GM19351 (cell line): ENCODE results near the gene GALNT14.
"Not testable (repeated sequence)": the region's sequence is repeated elsewhere in the genome, so short reads cannot be mapped to it uniquely, and the experiment has no call there.

Experiments
- ATAC-seq: cut with Tn5 transposase; IDR thresholded peaks from one replicate; pipeline ENCODE4 v1.9.1; 2021; ENCODE audit warnings: mild to moderate bottlenecking, moderate library complexity; ENCODE audit not compliant: unreplicated experiment

GALNT14 gene, protein sequence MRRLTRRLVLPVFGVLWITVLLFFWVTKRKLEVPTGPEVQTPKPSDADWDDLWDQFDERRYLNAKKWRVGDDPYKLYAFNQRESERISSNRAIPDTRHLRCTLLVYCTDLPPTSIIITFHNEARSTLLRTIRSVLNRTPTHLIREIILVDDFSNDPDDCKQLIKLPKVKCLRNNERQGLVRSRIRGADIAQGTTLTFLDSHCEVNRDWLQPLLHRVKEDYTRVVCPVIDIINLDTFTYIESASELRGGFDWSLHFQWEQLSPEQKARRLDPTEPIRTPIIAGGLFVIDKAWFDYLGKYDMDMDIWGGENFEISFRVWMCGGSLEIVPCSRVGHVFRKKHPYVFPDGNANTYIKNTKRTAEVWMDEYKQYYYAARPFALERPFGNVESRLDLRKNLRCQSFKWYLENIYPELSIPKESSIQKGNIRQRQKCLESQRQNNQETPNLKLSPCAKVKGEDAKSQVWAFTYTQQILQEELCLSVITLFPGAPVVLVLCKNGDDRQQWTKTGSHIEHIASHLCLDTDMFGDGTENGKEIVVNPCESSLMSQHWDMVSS

DNA sequence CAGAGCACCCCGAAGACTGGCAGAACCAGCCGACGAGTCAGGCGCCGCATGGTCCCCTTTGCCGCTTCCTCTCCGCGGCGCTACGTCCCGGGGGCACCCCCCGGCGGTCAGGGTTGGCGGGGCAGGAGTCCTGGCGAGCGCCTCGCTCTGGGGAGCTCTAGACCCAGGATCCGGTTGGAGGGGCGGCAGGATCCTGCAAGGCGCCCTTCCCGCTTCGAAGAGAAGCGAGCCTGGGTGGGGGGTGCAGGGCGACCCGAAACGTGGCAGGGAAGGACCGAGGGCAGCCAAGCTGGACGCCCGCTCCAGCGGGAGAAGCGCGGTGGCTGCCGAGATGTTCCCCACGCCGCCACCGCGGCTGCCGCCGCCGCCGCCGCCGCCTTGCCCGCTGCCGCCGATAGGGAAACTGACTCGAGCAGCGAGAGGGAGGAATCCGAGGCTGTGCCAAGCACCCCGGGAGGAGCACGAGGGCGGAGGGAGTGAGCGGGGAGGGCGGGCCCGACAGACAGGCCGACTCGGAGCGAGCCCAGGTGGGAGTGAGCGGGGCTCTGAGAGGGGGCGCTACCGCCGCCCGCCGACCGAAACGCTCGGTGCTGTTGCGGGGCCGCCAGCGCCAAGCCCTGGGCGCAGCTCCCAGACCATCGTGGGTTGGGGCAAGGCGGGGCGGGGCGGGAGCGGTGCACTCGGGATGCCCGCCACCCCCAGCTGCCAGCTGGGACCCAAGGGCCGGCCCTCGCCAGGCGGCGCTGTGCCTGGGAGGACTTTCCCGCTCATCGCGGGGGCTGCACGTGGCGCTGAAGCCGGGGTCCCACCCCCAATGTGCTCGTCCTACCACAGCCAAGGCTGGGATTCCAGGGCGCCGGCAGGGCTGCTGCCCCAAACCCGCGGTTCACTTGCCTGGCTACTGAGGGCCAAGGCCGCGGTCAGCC lies at the start of gene GALNT14:
GALNT14 (minus strand) TSS at position 404 of the 926 bp plus-strand sequence; CDS start at position 50, 354 bp downstream.
- ATAC-seq, result peak; percentile 72

DNA sequence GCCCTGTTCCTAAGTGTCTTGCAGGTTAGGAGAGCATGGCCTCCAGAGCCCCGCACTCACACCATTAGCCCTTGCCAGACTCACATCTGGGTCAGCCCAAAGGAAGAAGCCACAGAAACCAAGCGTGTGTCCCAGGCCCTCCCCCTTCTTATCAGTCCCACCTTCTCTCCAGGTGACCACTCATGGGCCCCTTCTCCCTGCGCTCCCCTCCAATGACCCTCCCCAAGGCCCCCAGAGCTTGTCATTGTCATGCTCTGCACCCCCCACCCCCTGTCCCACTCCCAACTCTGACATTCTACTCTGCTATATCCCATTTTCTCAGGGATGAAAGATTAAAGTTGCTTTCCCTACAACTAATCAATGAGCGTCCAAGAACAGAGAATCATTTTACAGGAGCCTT lies 48.9 kb upstream of the GALNT14 start:
- ATAC-seq, result no peak

DNA sequence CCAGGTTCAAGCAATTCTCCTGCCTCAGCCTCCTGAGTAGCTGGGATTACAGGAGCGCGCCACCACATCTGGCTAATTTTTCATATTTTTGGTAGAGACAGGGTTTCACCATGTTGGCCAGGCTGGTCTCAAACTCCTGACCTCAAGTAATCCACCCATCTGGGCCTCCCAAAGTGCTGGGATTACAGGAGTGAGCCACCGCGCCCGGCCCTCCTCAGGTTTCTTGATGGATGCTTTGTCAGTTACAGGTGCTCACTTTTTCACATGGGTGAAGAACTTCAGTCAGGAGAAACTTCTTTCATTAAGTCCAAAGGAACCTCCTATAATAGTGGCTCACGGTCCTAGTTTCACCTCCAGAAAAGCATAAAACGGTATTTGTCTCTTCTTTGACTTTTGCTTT lies 45.7 kb upstream of the GALNT14 start:
- not testable (repeated sequence) for ATAC-seq

DNA sequence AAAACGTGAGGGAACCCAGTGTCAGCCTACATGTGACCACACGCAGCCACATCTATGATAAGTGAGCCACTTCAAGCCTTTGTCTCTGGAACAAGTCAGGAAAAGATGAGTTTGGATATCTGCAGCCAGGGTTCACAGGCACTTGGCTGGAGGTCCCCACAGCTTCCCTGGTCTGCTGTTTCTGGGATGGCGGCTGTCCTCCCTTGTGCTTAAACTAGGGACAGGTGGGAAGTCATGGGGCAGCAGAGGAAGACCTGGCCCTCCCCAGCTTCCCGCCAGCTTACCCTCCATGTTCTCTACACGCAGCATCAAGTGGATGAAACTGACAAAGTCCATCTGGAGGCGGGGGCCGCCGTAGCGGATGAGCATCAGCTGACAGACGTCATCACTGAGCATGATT lies 38.5 kb upstream of the GALNT14 start:
- no peak for ATAC-seq

DNA sequence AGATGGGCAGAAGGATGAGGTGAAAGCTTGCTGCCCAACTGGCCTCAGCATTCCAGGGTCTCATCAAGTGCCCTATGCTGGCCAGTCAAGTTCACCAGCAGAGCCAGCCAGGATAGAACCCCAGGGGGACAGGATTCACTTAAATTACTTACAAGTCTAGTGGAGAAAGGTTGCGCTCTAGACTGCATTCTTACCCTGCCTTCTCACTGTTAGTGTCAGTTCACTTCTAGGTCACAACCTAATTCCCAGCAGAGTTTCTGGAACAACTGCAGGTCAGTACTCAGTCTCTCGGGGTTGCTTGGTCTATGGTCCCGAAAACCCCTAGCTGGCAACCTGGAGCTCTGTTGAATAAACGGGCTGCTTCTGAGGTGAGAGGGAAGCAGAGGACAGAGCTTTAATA lies 32.9 kb upstream of the GALNT14 start:
- ATAC-seq, result no peak

DNA sequence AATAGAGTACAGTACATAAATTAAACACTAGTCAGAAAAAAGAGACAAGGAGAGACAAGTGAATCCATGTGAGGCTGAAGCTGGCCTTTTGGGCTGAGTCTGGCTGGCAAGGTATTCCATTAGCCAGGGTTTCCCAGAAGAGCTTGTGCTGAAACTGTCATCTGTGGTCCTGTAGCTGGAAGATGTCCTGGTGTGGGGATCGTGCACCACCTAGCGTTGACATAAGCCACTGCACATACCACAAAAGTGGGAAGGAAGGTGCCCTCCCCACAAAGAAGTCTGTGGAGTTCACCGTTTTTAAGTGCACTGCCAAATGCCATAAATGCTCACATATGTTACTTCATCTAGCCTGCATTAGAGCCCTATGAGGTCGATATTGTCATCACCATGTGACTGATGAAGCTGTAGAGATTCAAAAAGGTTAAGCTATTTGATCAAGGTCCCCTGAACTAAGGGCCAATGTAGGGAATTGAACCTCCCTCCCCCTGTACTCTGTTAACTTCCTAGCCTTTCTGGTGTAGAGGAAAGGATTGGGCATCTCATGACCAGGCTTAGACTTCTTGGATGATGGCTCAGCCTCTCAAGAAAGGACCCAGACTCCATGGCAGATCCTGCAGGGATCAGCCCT lies 31.9 kb upstream of the GALNT14 start:
- ATAC-seq, result peak; percentile 88

DNA sequence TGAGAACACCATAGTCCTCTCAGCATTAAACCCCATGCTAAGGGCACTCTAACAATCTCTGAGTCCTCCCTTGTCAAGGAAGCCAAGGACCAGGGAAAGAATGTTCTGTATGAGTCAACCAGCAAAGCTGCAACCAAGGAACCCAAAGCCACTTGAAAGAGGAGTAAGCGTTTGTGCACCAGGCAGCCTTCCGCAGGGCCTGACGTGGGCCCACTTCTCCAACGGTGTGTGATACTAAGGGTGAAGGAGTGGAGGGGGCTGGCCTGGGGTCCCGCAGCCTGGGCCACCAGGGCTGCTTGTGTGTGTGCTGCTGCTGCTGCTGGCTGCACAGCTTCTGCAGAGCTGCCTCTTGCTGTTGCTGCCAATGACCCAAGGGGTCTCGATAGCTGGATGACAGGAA lies 30.1 kb upstream of the GALNT14 start:
- no peak for ATAC-seq

DNA sequence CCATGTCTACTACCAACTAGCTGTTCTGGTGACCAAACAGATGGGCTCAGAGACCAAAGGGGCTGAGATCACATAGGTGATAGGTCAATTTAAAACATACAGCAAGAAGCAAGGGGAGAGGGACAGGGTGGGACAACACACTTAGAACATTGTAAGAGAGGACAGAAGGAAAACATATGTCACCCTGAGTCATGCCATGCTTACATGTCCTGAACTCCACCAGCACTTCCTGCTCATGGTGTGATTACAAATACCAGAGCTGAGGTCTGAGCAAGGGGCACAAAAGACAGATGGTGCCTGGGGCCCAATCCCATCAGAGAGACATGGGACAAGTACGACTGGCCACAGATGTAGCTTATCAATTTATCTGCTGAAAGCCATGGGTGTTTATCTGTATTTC lies 28.7 kb upstream of the GALNT14 start:
- no peak for ATAC-seq

DNA sequence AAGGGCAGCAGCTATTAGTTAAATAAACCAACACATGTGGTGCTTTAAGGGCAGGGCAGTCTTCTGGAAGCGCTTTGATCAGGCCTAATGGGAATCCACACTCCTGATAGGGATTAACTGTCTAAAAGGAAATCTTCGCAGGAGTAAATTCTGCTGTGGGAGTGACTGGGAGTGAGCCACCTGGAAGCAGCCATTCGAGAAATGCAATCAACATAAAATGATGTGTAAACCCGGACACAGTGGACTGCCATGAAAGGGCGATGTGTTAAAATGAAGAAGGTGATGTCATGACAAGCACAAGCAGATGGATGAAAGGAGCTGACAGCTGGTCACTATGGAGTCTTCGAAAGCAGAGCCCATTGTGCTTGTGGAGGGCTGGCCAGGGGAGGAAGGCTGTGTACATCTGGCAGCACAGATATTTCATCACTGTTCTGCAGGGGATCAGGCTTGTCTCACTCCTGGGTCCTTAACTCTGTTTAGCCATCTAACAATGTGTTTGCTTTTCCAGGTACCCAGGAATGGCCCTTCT lies 24.8 kb upstream of the GALNT14 start:
- no peak for ATAC-seq

DNA sequence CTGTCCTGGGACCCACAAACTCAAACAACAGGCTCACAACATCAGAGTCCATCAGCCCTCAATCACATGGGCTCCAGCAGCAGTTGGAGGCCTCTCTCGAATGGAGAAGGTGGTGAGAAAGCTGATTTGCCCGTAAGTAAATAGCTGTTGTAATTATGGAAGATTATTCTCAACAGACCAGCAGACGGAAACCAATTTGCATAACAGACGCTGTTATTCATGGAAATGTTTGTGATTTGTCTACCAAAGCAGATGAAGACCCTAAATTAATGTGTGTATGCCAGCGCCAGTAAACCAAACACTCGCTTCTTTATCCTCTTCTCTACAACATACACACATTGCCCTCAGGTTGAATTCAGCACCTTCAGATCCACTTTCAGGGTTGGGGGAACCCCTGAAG lies 23.4 kb upstream of the GALNT14 start:
- no peak for ATAC-seq

DNA sequence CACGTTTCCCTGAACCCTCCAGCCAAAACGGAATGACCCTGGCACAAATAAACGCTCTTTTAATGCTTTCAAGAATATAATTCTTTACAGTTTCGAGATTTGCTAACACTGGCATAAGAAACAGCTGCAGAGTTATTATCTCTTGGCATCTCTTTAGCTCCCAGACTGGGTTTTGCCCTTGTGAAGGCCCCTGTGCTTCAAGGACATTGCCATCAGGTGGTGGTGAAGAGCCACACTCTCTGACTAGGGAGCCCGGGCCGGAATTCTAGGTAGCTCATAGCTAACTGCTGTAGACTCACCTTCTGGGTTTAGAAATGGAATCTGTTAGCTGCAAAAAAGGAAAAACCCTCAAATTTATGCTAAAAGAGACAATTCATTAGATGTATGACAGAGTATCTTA lies 13.3 kb upstream of the GALNT14 start:
- ATAC-seq, result no peak

DNA sequence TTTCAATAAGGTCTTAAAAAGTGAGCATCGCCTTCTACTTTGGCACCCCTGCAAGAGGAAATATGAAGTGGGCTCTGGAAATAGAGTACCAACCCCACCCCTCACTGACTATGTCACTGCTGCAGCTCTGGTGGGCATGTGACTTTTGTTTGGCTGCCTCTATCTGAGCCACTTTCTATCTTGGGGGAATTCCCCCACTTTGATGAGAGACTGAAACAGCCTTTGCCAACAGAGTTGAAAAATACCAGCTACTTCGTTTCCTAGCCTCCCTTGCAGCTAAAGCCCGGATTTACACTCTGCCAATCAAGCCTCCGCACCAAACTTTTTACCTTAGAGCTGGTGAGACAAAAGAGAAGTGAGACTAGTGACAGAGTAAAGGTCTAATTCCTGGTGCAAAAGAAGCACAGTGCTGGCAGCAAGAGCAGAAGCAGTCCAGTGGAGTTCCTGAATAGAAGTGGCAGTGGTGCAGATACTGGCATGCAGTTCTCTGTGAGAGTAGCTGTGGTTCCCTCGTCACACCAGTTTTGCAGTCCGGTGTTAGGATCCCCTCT lies 12.0 kb upstream of the GALNT14 start:
- ATAC-seq, result no peak

DNA sequence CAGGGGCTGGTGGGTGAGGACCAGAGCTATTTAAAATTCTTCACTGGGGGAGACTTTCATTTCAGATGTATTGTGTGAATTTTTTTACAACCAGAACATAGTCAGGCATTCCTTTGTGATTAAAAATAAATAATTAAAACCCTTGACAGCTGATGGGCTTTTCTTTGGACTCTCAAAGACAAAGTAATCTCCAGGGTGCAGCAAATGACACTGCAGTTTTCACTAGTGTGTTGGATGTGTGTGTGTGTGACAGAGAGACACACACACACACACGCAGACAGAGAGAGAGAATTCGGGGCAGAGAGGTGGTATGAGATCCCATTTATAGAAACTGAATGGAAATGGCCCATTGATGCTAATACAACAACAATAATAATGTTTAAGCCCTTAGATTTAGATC lies 10.3 kb upstream of the GALNT14 start:
- no peak for ATAC-seq

DNA sequence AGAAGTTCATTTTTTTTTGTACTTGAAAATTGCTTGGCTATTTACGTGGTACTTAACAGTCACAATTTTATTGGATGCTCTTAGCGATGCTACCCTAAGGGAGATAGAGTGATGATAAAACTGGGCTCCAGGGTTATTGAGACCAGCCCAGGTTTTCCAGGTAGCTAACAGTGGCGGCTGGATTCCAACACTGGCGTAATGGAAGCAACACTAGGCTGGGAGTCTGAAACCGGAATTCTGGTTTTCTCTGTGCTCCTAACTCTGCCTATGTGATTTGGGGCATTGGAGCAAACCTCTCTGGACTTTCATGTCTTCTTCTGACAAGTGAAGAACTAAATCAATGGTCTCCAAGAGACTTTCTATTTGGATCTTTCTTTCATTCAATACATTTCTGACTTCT lies 9.4 kb upstream of the GALNT14 start:
- ATAC-seq, result no peak

DNA sequence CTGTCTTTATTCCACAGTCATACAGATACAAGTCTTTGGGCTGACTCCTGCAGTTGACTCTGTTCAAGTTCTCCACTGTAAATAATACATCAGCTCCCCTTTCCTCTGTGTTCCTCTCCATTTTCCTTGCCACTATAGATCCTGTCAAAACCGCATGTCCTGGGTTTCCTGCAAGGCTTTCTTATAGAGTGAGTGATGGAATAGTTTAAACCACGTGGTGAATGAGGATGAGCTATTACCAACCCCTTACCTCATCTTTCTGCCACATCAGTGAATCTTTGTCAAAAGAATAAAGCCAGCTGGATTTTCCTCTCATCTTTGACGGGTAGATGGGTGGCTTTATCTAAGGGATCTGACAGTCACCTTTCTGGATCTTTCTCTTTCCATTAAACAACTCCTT lies 3.9 kb upstream of the GALNT14 start:
- no peak for ATAC-seq

DNA sequence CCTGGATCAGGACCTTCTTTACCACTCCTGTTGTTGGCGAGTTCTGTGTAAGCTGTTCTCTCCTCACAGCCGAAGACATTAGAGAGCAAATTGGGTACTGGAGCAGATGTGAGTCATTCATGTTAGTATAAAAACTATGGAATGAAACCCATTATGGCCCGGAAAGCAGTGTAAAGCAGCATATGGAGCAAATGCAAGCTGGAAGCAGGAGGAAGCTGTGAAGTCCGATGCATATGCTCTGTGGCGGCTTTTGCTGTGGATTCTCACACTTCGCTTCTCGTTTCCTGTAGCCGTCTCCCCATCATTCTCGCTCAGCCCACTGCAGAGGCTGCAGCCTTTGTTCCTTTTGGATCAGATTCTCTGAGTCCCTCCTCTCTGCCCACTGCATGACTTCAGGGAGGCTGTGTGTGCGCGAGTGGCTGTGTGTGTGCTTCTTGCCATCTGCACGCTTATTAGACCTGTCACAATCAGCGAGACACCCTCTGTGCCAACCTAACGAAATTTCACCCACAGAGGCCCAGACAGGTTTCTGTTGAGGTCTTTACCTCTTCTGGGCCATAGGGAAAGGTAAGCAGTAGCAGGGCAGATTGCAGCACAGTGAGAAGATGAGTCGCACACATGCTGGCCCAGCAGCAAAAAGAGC lies 3.3 kb upstream of the GALNT14 start:
- ATAC-seq, result no peak

DNA sequence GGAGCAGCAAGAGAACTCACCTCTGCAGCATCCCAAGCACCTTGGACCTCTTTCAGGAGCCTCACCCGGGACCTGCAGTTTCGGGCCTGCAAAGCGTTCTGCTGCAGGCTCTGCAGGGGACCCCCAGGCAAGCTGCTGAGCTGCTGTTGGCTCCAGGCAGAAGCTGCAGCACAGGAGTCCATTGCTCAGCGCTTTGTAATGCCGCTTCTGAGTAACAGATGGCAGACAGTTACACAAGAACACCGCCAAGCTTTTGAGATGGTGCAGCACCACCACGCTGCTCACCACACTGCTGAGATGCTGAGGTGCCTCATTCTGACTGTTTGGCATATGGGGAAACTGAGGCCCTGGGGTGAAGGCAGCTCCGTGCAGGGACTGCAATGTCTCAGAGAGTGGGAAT lies 1.9 kb upstream of the GALNT14 start:
- ATAC-seq, result no peak

DNA sequence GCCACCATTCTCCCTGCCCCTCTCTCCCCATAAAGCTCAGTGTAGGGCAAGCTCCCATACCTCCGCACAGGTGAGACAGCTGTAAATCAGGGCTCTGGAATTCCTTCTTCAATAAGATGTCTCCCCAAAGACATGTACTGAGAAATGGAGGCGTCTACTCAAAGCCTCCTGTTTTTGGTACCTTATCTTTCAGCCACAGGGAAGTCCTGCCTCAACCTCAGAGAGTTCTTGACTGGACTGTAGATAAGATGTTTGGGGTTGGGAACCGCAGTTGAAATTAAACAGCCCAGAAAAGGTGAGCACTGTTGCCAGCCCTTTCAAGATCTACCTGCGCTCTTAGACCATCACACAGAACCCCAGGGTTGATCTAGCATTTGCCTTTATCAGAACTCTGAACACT lies 1.4 kb upstream of the GALNT14 start:
- ATAC-seq, result no peak

DNA sequence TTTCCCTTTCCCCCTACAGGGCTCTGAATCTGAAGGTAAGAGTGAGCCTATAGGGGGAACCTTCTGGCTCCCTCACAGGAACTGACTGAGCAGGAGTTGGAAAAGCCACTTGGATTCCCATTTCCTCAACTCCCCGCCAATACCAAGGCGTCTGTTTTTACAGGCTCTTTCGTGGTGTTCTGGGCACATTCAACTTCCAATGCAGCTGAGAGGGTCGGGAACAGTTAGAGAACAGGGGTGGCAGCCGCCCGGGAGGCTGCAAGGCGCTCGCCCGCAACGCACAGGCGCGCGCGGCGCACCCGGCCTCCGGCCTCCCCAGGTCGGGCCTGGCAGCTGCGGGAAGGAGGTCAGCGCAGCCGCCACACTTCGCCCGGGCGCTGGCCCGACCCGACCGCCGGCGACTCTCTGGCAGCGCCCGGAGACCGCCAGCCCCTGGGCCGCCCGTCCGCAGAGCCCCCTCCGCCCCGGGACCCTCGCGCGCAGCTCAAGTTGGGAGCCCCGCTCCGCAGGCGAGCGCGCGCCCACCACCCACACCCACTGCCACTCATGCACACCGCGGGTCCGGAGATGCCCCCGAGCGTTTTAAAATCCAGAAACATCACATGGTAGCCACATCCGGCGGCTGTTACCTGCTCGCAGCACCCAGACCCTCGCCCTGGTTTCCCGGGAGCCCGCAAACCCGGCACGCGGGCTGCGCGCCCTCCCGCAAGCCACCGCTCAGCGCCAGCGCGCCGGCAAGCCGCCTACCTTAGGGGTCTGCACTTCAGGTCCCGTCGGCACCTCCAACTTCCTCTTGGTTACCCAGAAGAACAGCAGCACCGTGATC lies 816 bp downstream of the GALNT14 start:
- no peak for ATAC-seq
